PC-3 (cell line): ENCODE data around the gene MFN2.

Experiments
- CTCF ChIP-seq: fragments of 300-600 bp; sonication (generic); conservative IDR thresholded peaks from 2 replicates; pipeline ENCODE4 v1.5.1; 2017; ENCODE audit warnings: antibody characterized with exemption, low read depth, mild to moderate bottlenecking, low read length
- EZH2phosphoT487 ChIP-seq: fragments of 300-600 bp; sonication (generic); IDR thresholded peaks from 2 replicates; pipeline ENCODE4 v1.6.1; 2018; ENCODE audit warnings: mild to moderate bottlenecking, antibody characterized with exemption, low read length, borderline replicate concordance

GRCh38 chr1:11985851-11986250, 5.6 kb downstream of the MFN2 start:
- no peak for TF ChIP-seq CTCF
- no peak for TF ChIP-seq EZH2phosphoT487
